Measurements from ENCODE around the gene MCCC2. TPM values are rescaled to one million over a fixed set of nuclear protein-coding genes. Genes with fewer than 3 reads are reported as not detected.

MCCC2 gene
- total and polyA plus RNA-seq, 2 experiments from 2014 or later, result 31.9 to 59.1 TPM

DNA sequence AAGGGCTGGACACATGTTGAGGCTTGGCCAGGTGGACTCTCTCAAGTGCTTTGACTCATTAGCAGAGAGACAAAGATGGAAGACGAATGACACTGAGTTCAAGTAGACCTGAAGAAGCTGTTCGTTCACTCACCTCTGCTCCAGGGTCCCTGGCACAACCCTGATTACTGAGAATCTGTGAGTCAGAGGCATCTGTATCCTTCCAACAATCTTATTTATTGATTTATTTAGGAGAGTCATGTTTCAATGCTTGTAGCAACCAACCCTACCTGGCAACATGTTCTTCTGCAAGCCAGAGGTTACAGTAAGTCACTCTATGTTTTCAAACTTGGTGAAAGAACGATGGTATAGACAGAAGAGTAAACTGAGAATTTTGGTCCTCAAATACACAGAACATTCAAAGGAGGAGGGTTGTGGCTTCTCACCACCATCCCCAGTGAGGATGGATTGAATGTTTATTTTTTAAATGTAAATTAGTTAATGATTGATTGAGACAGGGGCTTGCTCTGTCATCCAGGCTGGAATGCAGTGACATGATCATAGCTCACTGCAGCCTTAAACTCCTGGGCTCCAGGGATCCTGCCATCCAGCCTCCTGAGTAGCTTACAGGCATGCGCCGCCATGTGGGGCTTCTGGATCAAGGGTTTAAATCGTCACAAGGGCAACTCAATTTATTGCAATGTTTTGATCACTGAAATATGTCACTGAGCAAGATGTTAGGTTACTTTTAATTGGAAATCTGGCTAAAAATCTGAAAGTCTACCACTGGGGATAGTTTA lies 76.2 kb downstream of the MCCC2 start:
- no peaks in the 10 kb centered on the region for H3K27me3 ChIP-seq (ENCODE audit: insufficient read depth)
- H3K4me3 Mint-ChIP-seq, result no peak overlapping the region
- H3K79me2 ChIP-seq (replicated peaks; ENCODE audit: insufficient read depth), result no peaks in the 10 kb centered on the region
- no peaks in the 10 kb centered on the region for H3K4me1 ChIP-seq (ENCODE audit: insufficient read depth)
- H4K20me1 ChIP-seq (replicated peaks; ENCODE audit: insufficient read depth), result no peaks in the 10 kb centered on the region
- DNase-seq (ENCODE audit: low spot score) (no peak), ATAC-seq (no peak)
- H3F3A ChIP-seq (replicated peaks; ENCODE audit: low read depth), result no peaks in the 10 kb centered on the region
- no peaks in the 10 kb centered on the region for H3K9me2 ChIP-seq (ENCODE audit: insufficient read depth)
- H3K9me3 Mint-ChIP-seq, result no peaks in the 10 kb centered on the region
- TF ChIP-seq ZNF114 (CRISPR knock-in tag; IDR thresholded peaks at IDR 0.05), result no peak
- TF ChIP-seq, protein P1, sequence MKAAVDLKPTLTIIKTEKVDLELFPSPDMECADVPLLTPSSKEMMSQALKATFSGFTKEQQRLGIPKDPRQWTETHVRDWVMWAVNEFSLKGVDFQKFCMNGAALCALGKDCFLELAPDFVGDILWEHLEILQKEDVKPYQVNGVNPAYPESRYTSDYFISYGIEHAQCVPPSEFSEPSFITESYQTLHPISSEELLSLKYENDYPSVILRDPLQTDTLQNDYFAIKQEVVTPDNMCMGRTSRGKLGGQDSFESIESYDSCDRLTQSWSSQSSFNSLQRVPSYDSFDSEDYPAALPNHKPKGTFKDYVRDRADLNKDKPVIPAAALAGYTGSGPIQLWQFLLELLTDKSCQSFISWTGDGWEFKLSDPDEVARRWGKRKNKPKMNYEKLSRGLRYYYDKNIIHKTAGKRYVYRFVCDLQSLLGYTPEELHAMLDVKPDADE (IDR thresholded peaks at IDR 0.05), result no peak
- TF ChIP-seq, protein P2, sequence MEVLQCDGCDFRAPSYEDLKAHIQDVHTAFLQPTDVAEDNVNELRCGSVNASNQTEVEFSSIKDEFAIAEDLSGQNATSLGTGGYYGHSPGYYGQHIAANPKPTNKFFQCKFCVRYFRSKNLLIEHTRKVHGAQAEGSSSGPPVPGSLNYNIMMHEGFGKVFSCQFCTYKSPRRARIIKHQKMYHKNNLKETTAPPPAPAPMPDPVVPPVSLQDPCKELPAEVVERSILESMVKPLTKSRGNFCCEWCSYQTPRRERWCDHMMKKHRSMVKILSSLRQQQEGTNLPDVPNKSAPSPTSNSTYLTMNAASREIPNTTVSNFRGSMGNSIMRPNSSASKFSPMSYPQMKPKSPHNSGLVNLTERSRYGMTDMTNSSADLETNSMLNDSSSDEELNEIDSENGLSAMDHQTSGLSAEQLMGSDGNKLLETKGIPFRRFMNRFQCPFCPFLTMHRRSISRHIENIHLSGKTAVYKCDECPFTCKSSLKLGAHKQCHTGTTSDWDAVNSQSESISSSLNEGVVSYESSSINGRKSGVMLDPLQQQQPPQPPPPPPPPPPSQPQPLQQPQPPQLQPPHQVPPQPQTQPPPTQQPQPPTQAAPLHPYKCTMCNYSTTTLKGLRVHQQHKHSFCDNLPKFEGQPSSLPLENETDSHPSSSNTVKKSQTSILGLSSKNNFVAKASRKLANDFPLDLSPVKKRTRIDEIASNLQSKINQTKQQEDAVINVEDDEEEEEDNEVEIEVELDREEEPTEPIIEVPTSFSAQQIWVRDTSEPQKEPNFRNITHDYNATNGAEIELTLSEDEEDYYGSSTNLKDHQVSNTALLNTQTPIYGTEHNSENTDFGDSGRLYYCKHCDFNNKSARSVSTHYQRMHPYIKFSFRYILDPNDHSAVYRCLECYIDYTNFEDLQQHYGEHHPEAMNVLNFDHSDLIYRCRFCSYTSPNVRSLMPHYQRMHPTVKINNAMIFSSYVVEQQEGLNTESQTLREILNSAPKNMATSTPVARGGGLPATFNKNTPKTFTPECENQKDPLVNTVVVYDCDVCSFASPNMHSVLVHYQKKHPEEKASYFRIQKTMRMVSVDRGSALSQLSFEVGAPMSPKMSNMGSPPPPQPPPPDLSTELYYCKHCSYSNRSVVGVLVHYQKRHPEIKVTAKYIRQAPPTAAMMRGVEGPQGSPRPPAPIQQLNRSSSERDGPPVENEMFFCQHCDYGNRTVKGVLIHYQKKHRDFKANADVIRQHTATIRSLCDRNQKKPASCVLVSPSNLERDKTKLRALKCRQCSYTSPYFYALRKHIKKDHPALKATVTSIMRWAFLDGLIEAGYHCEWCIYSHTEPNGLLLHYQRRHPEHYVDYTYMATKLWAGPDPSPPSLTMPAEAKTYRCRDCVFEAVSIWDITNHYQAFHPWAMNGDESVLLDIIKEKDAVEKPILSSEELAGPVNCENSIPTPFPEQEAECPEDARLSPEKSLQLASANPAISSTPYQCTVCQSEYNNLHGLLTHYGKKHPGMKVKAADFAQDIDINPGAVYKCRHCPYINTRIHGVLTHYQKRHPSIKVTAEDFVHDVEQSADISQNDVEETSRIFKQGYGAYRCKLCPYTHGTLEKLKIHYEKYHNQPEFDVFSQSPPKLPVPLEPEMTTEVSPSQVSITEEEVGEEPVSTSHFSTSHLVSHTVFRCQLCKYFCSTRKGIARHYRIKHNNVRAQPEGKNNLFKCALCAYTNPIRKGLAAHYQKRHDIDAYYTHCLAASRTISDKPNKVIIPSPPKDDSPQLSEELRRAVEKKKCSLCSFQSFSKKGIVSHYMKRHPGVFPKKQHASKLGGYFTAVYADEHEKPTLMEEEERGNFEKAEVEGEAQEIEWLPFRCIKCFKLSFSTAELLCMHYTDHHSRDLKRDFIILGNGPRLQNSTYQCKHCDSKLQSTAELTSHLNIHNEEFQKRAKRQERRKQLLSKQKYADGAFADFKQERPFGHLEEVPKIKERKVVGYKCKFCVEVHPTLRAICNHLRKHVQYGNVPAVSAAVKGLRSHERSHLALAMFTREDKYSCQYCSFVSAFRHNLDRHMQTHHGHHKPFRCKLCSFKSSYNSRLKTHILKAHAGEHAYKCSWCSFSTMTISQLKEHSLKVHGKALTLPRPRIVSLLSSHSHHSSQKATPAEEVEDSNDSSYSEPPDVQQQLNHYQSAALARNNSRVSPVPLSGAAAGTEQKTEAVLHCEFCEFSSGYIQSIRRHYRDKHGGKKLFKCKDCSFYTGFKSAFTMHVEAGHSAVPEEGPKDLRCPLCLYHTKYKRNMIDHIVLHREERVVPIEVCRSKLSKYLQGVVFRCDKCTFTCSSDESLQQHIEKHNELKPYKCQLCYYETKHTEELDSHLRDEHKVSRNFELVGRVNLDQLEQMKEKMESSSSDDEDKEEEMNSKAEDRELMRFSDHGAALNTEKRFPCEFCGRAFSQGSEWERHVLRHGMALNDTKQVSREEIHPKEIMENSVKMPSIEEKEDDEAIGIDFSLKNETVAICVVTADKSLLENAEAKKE (CRISPR knock-in tag; IDR thresholded peaks at IDR 0.05), result no peak
- TF ChIP-seq STAT1 (IDR thresholded peaks at IDR 0.05; ENCODE audit: unreplicated experiment), result no peak
- TF ChIP-seq, protein P3, sequence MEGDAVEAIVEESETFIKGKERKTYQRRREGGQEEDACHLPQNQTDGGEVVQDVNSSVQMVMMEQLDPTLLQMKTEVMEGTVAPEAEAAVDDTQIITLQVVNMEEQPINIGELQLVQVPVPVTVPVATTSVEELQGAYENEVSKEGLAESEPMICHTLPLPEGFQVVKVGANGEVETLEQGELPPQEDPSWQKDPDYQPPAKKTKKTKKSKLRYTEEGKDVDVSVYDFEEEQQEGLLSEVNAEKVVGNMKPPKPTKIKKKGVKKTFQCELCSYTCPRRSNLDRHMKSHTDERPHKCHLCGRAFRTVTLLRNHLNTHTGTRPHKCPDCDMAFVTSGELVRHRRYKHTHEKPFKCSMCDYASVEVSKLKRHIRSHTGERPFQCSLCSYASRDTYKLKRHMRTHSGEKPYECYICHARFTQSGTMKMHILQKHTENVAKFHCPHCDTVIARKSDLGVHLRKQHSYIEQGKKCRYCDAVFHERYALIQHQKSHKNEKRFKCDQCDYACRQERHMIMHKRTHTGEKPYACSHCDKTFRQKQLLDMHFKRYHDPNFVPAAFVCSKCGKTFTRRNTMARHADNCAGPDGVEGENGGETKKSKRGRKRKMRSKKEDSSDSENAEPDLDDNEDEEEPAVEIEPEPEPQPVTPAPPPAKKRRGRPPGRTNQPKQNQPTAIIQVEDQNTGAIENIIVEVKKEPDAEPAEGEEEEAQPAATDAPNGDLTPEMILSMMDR (conservative IDR thresholded peaks at IDR 0.05; ENCODE audit: low read depth in 2 of 2), result no peak
- TF ChIP-seq EZH2phosphoT487 (IDR thresholded peaks at IDR 0.05; ENCODE audit: unreplicated experiment), result no peak
- TF ChIP-seq, protein P4, sequence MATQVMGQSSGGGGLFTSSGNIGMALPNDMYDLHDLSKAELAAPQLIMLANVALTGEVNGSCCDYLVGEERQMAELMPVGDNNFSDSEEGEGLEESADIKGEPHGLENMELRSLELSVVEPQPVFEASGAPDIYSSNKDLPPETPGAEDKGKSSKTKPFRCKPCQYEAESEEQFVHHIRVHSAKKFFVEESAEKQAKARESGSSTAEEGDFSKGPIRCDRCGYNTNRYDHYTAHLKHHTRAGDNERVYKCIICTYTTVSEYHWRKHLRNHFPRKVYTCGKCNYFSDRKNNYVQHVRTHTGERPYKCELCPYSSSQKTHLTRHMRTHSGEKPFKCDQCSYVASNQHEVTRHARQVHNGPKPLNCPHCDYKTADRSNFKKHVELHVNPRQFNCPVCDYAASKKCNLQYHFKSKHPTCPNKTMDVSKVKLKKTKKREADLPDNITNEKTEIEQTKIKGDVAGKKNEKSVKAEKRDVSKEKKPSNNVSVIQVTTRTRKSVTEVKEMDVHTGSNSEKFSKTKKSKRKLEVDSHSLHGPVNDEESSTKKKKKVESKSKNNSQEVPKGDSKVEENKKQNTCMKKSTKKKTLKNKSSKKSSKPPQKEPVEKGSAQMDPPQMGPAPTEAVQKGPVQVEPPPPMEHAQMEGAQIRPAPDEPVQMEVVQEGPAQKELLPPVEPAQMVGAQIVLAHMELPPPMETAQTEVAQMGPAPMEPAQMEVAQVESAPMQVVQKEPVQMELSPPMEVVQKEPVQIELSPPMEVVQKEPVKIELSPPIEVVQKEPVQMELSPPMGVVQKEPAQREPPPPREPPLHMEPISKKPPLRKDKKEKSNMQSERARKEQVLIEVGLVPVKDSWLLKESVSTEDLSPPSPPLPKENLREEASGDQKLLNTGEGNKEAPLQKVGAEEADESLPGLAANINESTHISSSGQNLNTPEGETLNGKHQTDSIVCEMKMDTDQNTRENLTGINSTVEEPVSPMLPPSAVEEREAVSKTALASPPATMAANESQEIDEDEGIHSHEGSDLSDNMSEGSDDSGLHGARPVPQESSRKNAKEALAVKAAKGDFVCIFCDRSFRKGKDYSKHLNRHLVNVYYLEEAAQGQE (IDR thresholded peaks at IDR 0.05; ENCODE audit: unreplicated experiment), result no peak
- TF ChIP-seq CREB1 (CRISPR knock-in tag; IDR thresholded peaks at IDR 0.05; ENCODE audit: low read depth), result no peak
- TF ChIP-seq EZH2 (IDR thresholded peaks at IDR 0.05; ENCODE audit: low read depth, unreplicated experiment), result no peak
- no peak for TF ChIP-seq JUNB (IDR thresholded peaks at IDR 0.05; ENCODE audit: unreplicated experiment)
- TF ChIP-seq POLR2AphosphoS5 (IDR thresholded peaks at IDR 0.05; ENCODE audit: low read depth), result no peak
- no peak for TF ChIP-seq NANOG (IDR thresholded peaks at IDR 0.05; ENCODE audit: borderline replicate concordance)
- TF ChIP-seq ZNF331 (CRISPR knock-in tag; IDR thresholded peaks at IDR 0.05; ENCODE audit: low read depth), result no peak
- no peak overlapping the region for H3K4me2 ChIP-seq
- H3K36me3 Mint-ChIP-seq (ENCODE audit: low read depth), result peaks cover under 1% of the 10 kb centered on the region; the same call in 1 of the 3 replicates
- peaks cover 2% of the 10 kb centered on the region for H3K27me3 Mint-ChIP-seq (ENCODE audit: insufficient read depth, low read depth, poor library complexity)
- H3K36me3 ChIP-seq (ENCODE audit: insufficient read depth), result no peaks in the 10 kb centered on the region
- no peak overlapping the region for H3K27ac Mint-ChIP-seq
- no peak overlapping the region for H3K27ac ChIP-seq (ENCODE audit: low read depth)
- H2AFZ ChIP-seq, result no peak overlapping the region
- H3K4me3 ChIP-seq, result no peak overlapping the region
- H3K4me1 Mint-ChIP-seq, result no peaks in the 10 kb centered on the region

All from GM23338 (cell line).